AG08396 (cell line): ENCODE data around the gene BTBD9.

Source experiments
- DNase-seq: peaks from one replicate; pipeline ENCODE4 v3.0.0; 2012; ENCODE audit warnings: low spot score, mixed read lengths

Gene BTBD9

DNA sequence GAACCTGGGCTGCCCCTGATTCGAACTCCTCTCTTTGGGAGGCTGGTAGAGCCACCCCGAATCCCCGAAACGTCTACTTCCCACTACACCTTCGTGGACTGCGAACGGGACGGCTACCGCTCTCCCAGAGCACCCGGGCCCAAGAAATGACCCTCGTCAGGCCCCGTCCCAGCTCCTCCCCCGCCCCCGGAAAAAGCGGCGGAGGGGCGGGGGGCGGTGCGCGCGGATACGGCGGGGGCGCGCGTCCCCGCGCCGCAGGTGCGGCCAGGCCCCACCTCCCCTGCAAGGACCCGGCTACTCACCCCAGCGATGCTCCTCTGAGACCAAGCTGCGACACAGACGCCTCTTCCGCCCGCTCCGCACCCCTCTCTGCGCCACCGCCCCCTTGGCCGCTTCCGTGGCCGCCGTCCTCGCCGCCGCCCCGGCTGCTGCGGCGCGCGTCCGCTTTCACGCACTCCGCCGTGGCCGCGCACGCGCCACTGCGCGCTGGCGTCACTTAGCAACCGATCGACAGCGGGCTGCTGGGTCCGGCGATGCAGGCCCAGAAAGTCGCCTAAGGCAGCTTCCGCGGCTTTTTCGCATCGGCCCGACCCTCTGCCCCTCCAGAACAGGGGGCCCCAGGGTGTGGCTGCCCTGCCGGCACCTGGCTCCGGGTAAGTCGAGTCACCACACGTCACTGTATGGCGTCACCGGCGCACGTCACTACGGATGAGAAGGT lies at the start of gene BTBD9:
TSS of gene BTBD9 (minus strand) at position 432 of the 718 bp plus-strand sequence.
- DNase-seq, result peak; percentile 91

DNA sequence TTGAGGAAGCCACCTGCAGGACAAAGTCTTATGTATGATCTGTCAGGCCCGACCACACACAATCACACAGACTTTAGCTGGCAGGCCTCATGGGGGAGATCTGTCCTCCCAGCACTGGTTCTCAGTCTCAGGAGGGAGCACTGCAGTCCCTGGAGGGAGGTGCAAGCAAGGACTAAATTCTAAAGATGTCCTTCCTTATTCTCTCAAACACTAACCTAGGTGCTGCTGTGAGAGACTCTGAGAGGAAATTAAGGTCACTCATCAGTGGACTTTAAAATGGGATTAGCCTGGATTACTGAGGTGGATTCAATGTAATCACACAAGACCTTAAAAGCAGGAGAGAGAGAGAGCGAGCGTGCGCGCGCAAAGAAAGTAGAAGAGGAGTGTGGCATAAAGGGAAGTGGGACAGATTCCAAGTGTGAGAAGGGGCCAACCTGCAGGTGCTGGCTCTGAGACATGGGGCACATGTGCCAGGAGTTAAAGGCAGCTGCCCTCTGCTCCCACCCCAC lies 48.9 kb upstream of the BTBD9 start:
- no peak for DNase-seq

DNA sequence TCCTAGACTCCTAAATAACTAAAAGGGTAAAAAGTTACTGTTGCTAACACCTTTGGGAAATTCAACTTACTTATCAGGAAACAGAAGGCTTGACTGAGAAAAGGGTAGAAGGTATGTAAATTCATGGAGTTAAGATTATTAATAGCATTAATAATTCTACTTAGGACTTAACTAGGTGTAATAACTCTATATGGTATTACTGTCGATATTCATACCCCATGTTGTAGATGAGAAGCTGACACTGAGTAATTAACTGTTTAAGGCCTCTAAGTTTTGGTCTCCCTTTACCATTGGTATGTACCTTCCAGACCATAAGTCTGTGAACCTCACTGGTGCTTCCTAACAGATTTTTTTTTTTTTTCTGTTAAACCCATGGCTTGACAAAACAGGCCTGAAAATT lies 47.8 kb upstream of the BTBD9 start:
- no peak for DNase-seq

DNA sequence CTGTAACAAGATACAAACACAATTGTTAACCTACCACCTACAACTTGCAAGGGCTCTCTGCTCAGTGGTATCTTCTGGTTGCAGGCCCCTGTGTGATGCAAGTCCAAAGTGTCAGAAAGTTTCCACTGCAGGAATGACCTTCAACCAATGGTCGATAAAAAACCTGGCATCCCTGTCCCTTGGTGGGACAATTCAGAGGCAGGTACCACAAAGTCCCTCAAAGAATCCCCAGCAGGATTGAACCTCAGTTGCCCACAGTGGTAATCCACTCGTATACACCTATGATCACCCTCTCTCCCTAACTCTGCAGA lies 47.3 kb upstream of the BTBD9 start:
- no peak for DNase-seq

DNA sequence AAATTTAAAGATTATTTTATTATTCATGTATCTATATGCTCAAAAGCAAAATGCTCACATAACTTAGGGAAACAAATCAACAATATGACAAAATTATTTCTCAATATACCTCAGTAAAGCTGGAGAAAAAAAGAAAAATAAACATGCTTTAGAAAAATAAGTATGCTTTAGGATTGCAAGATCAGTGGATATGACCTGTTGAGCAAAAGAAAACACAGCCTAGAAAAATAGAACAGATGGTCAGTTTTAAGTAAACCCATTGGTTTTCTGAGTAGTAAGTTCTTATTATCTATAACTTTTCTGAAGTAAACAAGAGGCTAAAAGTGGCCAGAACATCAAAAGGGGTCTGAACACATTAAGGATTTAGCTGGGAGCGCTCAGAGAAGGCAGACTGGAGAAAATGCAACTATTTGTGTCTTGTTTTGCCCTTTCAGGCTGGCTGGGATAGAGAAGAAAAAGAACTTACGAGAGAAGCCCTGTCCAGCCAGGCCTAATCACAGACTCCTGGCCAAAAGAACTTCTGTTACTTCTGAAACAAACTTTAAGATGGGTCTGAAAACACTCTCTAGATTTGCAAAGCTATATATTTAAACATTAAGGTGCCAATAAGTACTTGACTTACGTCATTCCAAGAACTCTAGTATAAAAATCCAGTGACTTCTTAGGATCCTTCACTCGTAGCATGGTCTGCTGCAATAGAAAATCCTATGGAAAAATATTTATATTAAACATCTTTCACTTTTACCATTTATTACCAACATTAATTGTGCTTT lies 46.7 kb upstream of the BTBD9 start:
- no peak for DNase-seq

DNA sequence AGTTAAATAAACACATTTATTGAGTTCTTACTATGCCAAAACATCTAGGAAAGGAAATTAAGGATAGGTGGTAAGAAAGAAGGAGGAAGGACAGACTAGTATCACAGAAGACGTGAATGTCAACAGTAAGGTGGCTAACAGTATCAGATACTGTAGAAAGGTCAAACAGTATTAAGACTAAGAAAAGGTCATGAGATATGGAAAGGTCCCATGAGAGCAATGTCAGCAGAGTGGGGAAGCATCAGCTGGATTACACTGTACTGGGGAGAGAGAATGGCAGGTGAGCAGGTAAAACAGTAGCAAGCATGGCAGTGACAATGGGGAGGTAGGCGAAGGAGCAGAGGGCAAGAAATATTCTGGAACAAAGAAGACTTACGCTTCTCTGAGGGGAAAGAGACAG lies 45.2 kb upstream of the BTBD9 start:
- DNase-seq, result no peak

DNA sequence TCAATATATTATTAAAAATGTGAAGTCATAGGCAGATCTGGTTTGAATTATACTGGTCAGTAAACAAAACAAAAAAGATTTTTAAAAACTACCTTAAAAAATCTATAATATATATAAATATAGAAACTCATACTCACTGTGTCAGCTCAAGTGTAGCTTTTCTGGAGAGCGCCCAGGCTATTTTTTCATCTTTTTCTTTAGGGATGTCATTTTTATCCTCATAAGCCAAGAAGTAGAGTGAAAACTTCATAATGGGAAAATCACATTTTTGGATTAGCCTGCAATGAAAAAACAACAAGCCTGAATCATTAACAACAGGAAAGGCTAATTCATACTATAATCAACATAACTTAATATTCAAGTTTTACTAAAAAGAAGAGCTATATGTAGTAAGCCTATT lies 44.5 kb upstream of the BTBD9 start:
- DNase-seq, result no peak

DNA sequence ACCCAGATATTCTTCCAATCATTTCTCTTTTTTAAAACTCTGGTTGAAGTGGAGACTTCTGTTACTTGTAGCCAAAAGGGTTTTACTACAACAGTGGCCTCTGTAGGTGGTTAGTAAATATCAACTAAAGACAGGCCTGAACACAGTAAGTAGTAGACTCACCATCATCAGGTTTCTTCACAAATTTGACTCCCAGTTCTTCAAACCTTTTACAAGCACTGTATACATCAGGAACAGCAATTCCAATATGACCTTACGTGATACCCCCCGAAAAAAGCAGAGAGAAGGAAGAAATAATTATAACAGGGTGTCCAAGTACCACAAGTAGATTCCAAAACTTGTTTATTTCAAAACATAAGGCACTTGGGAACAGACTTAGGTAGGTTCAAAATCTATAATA lies 42.1 kb upstream of the BTBD9 start:
- no peak for DNase-seq

DNA sequence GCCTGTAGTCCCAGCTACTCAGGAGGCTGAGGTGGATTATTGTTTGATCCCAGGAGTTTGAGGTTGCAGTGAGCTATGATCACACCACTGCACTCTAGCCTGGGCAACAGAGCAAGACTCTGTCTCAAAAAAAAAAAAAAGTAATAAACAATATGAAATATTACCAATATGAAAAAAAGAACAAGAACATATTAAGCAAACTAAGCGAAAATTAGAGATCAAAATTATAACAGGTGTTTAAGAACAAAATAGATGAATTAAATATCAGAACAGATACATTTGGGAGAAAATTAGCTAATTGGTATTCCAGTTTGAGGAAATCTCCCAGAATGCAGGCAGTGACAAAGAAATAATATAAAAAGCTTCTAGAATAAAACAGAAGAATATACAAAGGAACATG lies 39.9 kb upstream of the BTBD9 start:
- no peak for DNase-seq

DNA sequence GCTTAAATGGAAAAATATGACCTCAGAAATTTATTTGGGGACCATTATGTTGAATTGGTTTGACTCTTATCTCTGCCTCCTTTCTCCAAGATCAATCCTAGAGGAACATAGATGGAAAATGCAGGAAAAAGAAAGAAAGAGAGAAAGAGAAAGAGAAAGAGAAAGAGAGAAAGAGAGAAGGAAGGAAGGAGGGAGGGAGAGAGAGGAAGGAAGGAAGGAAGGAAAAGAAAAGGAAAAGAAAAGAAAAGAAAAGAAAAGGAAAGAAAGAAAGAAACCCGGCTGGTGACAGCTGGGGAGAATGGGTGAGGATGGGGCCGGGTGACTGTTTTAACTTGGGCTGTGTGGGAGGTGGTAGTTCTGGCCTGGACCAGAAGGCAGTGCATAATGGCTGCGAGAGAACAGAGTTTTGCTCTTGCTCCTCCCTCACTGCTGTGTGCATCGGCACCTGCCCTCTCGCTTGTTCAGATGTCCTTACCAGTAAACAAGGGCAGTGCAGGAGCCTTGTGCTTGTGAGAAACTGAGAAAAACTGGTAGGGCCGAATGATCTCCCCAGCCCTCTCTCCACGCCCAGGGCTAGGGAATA lies 38.5 kb upstream of the BTBD9 start:
- DNase-seq, result no peak

DNA sequence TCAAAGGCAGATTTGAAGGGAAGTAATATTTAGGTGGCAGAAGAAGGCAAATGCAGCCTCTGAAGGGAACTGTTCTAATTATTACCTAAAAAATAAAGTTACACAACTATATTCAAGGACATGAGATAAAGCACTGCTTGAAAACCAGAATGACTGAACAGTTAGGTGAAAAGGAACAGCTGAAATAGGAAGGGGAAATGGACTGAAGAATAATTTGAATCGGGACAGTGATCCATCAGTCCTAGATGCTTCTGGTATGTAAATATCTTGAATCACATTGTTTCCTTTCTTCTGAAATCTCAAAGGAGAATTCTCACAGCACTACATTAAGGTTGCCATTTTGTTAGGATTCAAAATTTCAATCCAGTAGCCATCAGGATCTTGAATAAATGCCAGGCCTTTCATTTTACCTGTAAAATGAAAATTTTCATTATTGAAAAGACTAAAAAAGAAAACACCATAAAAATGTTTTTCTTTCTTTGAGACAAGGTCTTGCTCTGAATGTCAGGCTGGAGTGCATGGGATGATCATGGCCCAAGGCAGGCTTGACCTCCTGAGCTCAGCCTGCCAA lies 37.3 kb upstream of the BTBD9 start:
- no peak for DNase-seq

DNA sequence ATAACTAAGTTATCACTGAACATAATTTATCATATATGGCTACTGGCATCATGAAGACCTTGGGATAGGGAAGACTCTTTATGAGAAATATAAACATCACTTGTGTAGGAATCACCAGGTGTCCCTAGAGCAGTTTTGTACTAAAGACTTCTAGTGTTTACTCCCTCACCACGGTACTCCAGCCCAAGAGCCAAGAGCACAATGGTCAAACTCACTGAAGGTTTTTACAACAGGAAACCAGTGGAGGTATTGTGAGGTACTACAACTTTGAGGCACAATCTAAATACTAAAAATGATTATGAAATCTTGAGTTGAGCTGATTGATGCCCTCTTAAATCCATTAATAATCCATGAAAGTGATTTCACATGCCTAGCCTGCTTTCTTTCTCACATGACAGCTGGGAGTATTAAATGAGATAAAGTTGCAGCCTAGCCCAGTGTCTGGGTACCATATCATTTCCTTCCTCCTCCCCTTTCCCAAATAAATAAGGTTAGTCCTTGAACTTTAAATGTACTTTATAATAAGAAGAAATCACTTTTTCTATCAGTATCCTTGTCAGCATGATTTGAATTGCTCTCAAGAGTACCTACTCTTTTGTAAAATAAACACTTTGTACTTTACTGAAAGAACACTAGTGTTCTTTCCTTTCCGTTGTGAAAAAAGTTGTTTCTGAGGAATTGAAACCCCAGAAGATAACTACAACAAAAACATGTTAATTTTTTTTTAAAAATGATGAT lies 36.7 kb upstream of the BTBD9 start:
- no peak for DNase-seq

DNA sequence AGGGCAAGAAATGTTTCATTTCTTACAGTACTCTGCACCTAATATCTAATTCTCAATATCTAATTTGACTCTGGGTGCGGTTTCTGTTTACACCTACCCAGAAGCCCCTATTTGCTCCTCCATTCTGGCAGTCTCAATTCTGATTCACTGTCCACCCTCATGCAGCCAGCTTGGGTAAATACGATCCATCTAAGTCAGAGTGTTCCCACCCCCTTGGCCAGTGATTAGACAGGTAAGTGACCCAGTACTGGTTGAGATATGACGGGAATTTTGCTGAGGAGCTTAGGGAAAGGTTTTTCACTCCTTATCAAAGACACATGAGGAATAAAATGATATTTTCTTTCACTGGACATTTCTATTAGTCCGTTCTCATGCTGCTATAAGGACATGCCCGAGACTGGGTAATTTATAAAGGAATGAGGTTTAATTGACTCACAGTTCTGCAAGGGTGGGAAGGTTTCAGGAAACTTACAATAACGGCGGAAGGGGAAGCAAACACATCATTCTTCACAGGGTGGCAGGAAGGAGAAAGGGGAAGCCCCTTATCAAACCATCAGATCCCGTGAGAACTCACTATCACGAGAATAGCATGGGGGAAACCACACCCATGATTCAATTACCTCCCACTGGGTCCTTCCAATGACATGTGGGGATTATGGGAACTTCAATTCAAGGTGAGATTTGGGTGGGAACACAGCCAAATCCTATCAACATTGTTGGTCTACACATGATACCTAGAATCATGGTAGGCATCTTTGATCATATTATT lies 33.9 kb upstream of the BTBD9 start:
- DNase-seq, result no peak

DNA sequence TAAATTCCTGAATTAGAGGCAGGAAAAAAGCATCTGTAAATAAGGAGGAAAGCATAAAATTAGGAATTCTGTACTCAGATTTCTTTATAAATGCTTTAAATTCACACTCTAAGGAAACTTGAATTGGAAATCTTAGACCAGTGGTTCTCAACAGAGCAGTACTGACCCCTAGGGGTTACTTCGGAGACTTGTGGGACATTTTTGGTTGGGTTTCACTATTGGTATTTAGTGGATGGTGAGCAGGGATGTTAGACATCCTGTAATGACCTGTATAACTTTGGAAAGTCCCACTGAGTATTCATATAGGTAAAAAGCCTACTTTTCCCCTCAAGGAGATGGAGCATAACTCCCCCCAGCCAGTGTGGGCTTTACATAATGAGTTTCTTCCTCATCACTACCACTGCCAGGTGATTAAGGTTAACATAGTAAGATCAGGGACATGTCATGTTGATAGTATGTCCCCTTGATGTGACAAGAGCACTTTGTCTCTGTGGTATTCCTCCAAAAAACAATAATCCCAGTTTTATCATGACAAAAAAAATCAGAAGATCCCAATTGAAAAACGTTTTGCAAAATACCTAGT lies 32.2 kb upstream of the BTBD9 start:
- peak; percentile 67 for DNase-seq

DNA sequence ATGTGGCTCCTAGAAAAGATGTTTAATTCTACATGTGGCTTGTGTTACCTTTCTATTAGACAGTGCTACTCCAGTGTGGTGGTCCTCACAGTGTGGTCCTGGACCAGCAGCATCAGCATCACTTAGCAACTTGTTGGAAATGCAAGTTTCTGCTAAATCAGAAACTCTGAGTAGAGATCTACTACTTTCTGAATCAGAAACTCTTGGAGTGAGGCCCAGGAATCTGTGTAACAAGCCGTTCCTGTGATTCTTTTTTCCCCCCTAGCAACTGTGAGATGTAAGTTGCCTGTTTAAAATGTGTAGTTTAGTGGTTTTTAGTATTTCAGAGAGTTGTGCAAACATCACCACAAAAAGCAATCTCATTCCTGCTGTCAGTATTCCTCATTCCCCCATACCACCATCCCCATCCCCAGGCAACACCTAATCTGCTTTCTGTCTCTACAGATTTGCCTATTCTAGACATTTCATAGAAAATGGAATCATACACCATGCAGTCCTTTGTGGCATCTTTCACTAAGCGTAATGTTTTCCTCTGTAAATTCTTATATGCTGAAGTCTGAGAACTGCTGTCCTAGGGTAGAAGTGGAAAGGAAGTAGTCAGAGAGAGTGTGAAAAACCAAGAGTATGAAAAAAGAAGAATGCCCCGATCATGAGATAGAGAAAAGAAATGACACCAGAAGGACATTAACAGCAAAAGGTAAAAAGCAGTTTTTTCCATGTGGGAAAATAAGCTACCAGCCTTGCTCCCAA lies 18.9 kb upstream of the BTBD9 start:
- no peak for DNase-seq

DNA sequence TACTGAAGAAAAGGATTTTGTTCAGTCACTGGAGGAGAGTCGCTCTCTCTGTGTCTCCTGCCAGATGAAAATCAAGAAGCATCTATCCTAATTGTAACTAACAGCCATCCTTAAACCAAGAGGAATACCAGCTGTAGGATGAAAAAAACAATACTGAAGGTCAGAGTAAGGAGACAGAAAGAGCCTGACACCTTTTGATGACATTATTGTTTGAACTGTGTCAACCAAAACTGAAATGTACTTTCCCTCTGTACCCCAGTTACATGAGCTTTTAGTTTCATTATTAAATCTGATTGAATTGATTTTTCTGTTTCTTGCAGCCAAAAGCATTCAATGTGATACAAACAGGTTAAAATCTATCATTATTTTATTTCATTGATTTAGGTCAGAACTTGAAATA lies 17.2 kb upstream of the BTBD9 start:
- DNase-seq, result no peak

DNA sequence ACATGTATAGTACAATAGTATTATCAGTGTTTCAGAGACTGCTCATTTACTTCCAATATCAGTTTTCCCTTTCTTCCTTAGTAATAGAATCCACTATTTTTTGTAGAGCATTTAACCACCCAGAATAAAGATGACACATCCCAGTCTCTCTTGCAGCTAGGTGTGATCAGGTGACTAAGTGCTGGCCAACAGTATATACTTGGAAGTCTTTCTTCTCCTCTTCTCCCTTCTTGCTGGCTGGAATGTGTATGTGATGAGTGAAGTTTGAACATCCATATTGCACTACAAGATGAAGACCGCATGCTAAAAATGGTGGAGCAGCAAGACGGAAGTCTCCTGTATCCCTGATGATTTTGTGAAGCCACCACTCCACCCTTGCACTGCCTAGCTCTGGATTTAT lies 14.5 kb upstream of the BTBD9 start:
- no peak for DNase-seq

DNA sequence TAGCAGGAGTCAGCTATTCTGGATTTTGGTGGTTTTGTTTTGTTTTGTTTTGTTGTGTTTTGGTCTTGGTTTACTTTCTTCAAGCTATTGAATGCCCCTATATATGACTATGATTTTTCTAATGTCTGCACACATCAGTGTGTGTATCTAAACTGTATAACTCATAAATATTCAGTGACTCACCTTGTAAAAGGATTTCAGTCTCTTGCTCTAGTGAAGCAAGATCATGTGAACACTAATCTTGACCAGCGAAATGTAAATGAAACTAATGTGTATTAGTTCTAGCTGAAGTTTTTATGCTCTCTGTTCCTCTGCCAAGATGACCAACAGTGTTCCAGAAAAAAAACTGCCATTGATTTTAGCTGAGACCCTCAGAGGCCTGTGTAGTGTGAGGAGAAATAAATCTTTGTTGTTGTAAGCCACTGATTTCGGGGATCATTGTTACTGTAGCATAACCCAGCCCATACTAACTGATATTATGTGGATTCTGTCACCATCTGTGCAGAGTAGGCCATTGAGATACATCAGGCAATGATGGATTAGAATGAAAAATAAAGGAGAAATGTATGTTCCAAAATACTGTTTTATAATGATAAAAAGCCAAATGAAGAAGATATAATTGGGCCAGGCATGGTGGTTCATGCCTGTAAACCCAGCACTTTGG lies 11.5 kb upstream of the BTBD9 start:
- DNase-seq, result no peak

DNA sequence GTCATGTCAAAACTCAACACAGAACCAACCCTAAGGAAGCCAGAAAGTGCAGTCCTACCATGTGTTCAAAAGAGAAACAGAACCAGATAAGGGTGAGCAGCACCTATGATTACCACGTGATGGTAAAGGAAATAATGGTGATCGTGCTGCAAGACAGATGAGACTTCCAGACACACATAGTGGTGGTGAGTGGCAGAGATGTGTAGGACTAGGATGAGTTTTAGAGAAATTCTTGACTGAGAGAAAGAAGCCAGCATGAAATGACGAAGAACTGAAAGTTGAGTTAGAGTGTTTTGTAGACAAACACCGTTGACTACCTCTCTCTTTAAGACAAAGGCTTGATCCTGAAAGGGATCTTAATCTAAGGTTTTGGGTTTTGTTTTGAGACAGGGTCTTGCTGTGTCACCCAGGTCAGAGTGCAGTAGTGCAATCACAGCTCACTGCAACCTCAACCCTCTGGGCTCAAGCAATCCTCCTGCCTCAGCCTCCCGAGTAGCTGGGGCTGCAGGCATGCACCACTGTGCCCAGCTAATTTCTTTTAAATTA lies 10.6 kb upstream of the BTBD9 start:
- DNase-seq, result no peak

DNA sequence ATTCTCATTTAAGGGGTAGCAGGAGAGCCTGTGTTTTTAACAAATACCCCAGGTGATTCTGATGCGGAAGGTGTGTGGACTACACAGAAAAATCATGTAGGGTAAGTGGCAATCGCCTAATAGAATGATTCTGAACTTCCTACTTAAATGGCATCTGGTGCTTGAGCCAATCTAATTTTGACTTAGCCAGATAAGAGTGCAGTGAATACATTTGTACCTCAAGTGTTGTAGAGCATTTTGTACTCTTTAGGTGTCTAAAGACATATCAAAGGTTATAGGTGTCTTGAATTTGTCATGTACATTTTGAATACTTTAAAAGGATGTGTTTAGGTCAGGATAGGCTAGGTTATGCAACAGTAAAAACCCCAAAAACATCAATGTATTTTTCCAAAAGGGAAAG lies 10.0 kb upstream of the BTBD9 start:
- DNase-seq, result no peak
